ENCODE data around the gene TPRX2. TPM values are rescaled to one million over a fixed set of nuclear protein-coding genes. Genes with fewer than 3 reads are reported as not detected.
A peak's percentile ranks its signal among the peaks of the same experiment; 100 is the strongest.
"Not testable (repeated sequence)": the region's sequence is repeated elsewhere in the genome, so short reads cannot be mapped to it uniquely, and the experiment has no call there.

TPRX2 gene
- total and polyA plus RNA-seq, 10 donors, result not detected

- no peak overlapping the region for H3K4me3 ChIP-seq
Observed at GRCh38 chr19:47863514-47863936, 4.5 kb downstream of the TPRX2 start.

GRCh38 chr19:47865166-47865565 lies 6.1 kb downstream of the TPRX2 start:
- Histone ChIP-seq H3K4me1 (peaks cover 0 to 10% (median 0%) of the 10 kb centered on the region in 6 donors), H3K27ac (no peak overlapping the region), H3K4me3 (no peak overlapping the region), H3K9me3 (peaks cover 0 to 9% (median 2%) of the 10 kb centered on the region in 8 donors), H3K27me3 (replicated peaks in 1 of 7) (peaks cover 0 to 14% (median 0%) of the 10 kb centered on the region in 7 donors), H3K36me3 (no peaks in the 10 kb centered on the region)
- TF ChIP-seq CTCF (IDR thresholded peaks at IDR 0.05 in 8 of 11, conservative IDR thresholded peaks at IDR 0.05 in 3 of 11), result no peak
- TF ChIP-seq POLR2A (IDR thresholded peaks at IDR 0.05), result no peak
- TF ChIP-seq POLR2AphosphoS5 (IDR thresholded peaks at IDR 0.05), result no peak
- no peak for DNase-seq
- 65 to 89% (median 67%) methylated on average over 10 of the region's 10 CpGs for WGBS, 5 donors
- intact Hi-C loops (cut with DNase I; ENCODE audit: low total_unique reads), result no loop called here

More at GRCh38 chr19:47863514-47863936, 4.5 kb downstream of the TPRX2 start:
- Histone ChIP-seq H3K36me3 (no peaks in the 10 kb centered on the region), H3K4me1 (peaks cover 0 to 5% (median 0%) of the 10 kb centered on the region in 6 donors), H3K9me3 (peaks cover 0 to 9% (median 2%) of the 10 kb centered on the region in 8 donors), H3K27ac (no peak overlapping the region), H3K27me3 (replicated peaks in 1 of 7) (peaks cover 0 to 17% (median 0%) of the 10 kb centered on the region in 7 donors)
- 12 to 21% (median 16%) methylated on average over 14 of the region's 14 CpGs for WGBS, 5 donors
- TF ChIP-seq POLR2AphosphoS5 (IDR thresholded peaks at IDR 0.05) (no peak), CTCF (IDR thresholded peaks at IDR 0.05 in 8 of 11, conservative IDR thresholded peaks at IDR 0.05 in 3 of 11) (peak; percentile 64 to 95 (median 87))
- peak; percentile 93 for DNase-seq
- intact Hi-C loops (cut with DNase I; ENCODE audit: low total_unique reads), result no loop called here

- H3K27me3 ChIP-seq (replicated peaks in 1 of 7), result peaks cover 0 to 29% (median 0%) of the 10 kb centered on the region in 7 donors
- TF ChIP-seq POLR2AphosphoS5 (IDR thresholded peaks at IDR 0.05) (no peak), CTCF (IDR thresholded peaks at IDR 0.05 in 8 of 11, conservative IDR thresholded peaks at IDR 0.05 in 3 of 11) (no peak), POLR2A (IDR thresholded peaks at IDR 0.05) (no peak)
Observed at GRCh38 chr19:47878906-47879305, 19.9 kb downstream of the TPRX2 start.

GRCh38 chr19:47879385-47879784 lies 20.4 kb downstream of the TPRX2 start:
- H3K9me3 ChIP-seq; H3K27ac ChIP-seq; H3K36me3 ChIP-seq; H3K4me1 ChIP-seq; H3K4me3 ChIP-seq; intact Hi-C loops (cut with DNase I; ENCODE audit: low total_unique reads); DNase-seq: not testable (repeated sequence)
- WGBS, 5 donors, result 44 to 75% (median 58%) methylated on average over 3 to 4 of the region's 4 CpGs
- H3K27me3 ChIP-seq (replicated peaks in 1 of 7), result peaks cover 0 to 24% (median 0%) of the 10 kb centered on the region in 7 donors
- peak in 1 of 3 donors; percentile 16 for TF ChIP-seq POLR2AphosphoS5 (IDR thresholded peaks at IDR 0.05)

More at GRCh38 chr19:47878906-47879305, 19.9 kb downstream of the TPRX2 start:
- intact Hi-C loops (cut with DNase I; ENCODE audit: low total_unique reads), result no loop called here
- no peaks in the 10 kb centered on the region for H3K36me3 ChIP-seq
- H3K9me3 ChIP-seq, result peaks cover 0 to 4% (median 0%) of the 10 kb centered on the region in 8 donors
- 67 to 96% (median 81%) methylated on average over 4 of the region's 4 CpGs for WGBS, 5 donors
- no peaks in the 10 kb centered on the region for H3K4me1 ChIP-seq
- no peak for DNase-seq
- H3K4me3 ChIP-seq, result no peak overlapping the region
- no peak overlapping the region for H3K27ac ChIP-seq
